ENCODE results near the gene PIK3CD. TPM values are rescaled to one million over a fixed set of nuclear protein-coding genes. Genes with fewer than 3 reads are reported as not detected.

PIK3CD gene
- total and polyA plus RNA-seq, 10 of the 15 experiments (the other 5 are each of a cell fraction or from before 2014, with no cell fraction given) = 7.0 to 101 (median 51.1) TPM

- H3K4me1 ChIP-seq (ENCODE audit: control insufficient read depth, insufficient read depth, low read length) = peaks cover 5% of the 10 kb centered on the region; the same call in 1 of the 2 replicates
- TF ChIP-seq RELB (IDR thresholded peaks at IDR 0.05; ENCODE audit: low read depth) (no peak), ZBTB40 (IDR thresholded peaks at IDR 0.05; ENCODE audit: borderline replicate concordance) (no peak), NFYA (IDR thresholded peaks at IDR 0.05; ENCODE audit: borderline replicate concordance, low read depth, low read length) (no peak), SKIL (IDR thresholded peaks at IDR 0.05; ENCODE audit: low read depth, poor library complexity, severe bottlenecking) (no peak), SPI1 (IDR thresholded peaks at IDR 0.05; ENCODE audit: borderline replicate concordance, insufficient read depth, low read depth, low read length) (no peak), CUX1 (IDR thresholded peaks at IDR 0.05; ENCODE audit: insufficient replicate concordance, low read depth, low read length) (no peak), RAD21 (IDR thresholded peaks at IDR 0.05; ENCODE audit: insufficient read depth, low read depth, low read length) (no peak), POLR2AphosphoS2 (IDR thresholded peaks at IDR 0.05; ENCODE audit: low read depth, low read length) (no peak), RELA (IDR thresholded peaks at IDR 0.05; ENCODE audit: borderline replicate concordance, partially characterized antibody) (no peak)
These were observed 85.5 kb downstream of the PIK3CD start for GRCh38 chr1:9737057-9737456.

More at GRCh38 chr1:9737057-9737456, 85.5 kb downstream of the PIK3CD start:
- Histone ChIP-seq H3K4me3 (no peak overlapping the region), H3K9ac (ENCODE audit: control insufficient read depth, insufficient read depth, low read length) (no peak overlapping the region), H3K27me3 (replicated peaks in 1 of 2; ENCODE audit: control insufficient read depth in 2 of 2, insufficient read depth in 2 of 2, low read length in 1 of 2) (no peaks in the 10 kb centered on the region), H3K27ac (ENCODE audit: control insufficient read depth, insufficient read depth) (no peak overlapping the region), H4K20me1 (ENCODE audit: control insufficient read depth, insufficient read depth) (no peaks in the 10 kb centered on the region), H2AFZ (ENCODE audit: control insufficient read depth, low read depth, low read length) (no peak overlapping the region), H3K36me3 (ENCODE audit: control insufficient read depth in 2 of 2, insufficient read depth in 2 of 2, low read length in 1 of 2) (peaks cover 37 to 38% of the 10 kb centered on the region in 2 experiments), H3K79me2 (ENCODE audit: control insufficient read depth, insufficient read depth, low read length) (no peaks in the 10 kb centered on the region), H3K4me2 (ENCODE audit: control insufficient read depth, insufficient read depth) (no peak overlapping the region), H3K9me3 (replicated peaks; ENCODE audit: control insufficient read depth, insufficient read depth, low read length) (no peaks in the 10 kb centered on the region; the same call in 2 of the 3 replicates)
- no TSS peak for BruUV-seq (replicated peaks)
- ChIA-PET RAD21 (ENCODE audit: unreplicated experiment) (no interaction called here), POLR2A (interaction anchor here (0.6 kb wide), 1 partner anchor 9 kb away, joined by 4 read pairs; no protein-coding TSS in a partner anchor), CTCF (interaction anchor here (1.3 kb wide), 1 partner anchor 50 kb away, joined by 3 read pairs; no protein-coding TSS in a partner anchor), SMC1A (ENCODE audit: uncharacterized antibody, unreplicated experiment) (no interaction called here)
- FAIRE-seq = no peak
- no peak for DNase-seq (ENCODE audit: low read depth, low spot score)
- ATAC-seq = no peak
- 91% methylated on average over 9 of the region's 9 CpGs for WGBS (ENCODE audit: insufficient coverage, insufficient replicate concordance, low lambda C conversion rate, missing lambda C conversion rate)
- in situ Hi-C loops (cut with MboI) (no loop called here), intact Hi-C loops (cut with micrococcal nuclease; ENCODE audit: unreplicated experiment) (no loop called here)
